ENCODE results near the gene NRG3.

DNA sequence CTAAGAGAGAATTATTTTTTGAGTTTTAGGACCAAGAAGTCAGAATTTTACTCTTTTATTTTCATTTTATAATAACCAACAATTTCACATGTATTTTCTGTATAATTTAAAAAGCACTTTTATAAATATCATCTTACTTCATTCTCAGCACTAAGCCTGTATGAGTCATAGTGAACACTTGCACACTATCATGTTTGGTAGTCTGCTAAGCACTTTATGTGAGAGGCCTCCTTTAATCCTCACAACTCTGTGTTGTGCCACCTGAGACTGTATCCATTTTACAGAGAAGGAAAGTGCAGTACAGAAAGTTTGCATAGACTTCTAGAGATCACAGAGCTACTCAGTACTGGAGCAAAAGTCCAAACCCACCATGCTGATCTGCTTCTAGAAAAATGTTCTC, 939.6 kb downstream of the NRG3 start:
- TF ChIP-seq CTCF (conservative IDR thresholded peaks at IDR 0.05; ENCODE audit: low read length): no peak
- TF ChIP-seq EZH2phosphoT487 (IDR thresholded peaks at IDR 0.05; ENCODE audit: borderline replicate concordance, low read depth, low read length): no peak
